Measurements from ENCODE around the gene NHLRC2. TPM values are rescaled to one million over a fixed set of nuclear protein-coding genes. Genes with fewer than 3 reads are reported as not detected.

Gene NHLRC2
- total RNA-seq, 6 experiments from 2014 or later = 24.0 to 27.4 (median 25.9) TPM

DNA sequence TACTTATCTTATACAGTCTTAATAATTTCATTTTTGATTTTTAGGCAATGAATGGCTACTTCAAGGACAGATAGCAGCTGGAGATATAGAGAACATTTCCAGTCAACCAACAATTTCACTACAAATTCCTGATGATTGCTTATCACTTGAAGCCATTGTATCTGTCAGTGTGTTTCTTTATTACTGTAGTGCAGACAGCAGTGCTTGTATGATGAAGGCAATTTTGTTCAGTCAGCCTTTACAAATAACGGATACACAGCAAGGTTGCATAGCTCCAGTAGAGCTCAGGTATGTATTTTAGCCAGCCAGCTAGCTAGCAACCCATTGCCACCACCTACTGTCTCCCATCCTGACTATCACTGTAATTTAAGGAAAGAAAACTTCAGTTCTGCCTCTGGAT is 53.8 kb downstream of the NHLRC2 start:
- H3K27me3 Mint-ChIP-seq (ENCODE audit: insufficient read depth) = peaks cover 3% of the 10 kb centered on the region
- TF ChIP-seq, protein P1, sequence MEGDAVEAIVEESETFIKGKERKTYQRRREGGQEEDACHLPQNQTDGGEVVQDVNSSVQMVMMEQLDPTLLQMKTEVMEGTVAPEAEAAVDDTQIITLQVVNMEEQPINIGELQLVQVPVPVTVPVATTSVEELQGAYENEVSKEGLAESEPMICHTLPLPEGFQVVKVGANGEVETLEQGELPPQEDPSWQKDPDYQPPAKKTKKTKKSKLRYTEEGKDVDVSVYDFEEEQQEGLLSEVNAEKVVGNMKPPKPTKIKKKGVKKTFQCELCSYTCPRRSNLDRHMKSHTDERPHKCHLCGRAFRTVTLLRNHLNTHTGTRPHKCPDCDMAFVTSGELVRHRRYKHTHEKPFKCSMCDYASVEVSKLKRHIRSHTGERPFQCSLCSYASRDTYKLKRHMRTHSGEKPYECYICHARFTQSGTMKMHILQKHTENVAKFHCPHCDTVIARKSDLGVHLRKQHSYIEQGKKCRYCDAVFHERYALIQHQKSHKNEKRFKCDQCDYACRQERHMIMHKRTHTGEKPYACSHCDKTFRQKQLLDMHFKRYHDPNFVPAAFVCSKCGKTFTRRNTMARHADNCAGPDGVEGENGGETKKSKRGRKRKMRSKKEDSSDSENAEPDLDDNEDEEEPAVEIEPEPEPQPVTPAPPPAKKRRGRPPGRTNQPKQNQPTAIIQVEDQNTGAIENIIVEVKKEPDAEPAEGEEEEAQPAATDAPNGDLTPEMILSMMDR (IDR thresholded peaks at IDR 0.05) = no peak
- H3K36me3 Mint-ChIP-seq (ENCODE audit: low read depth) = peaks cover 22% of the 10 kb centered on the region
- no peak overlapping the region for H3K4me3 Mint-ChIP-seq
- no peak overlapping the region for H3K27ac Mint-ChIP-seq
- no peaks in the 10 kb centered on the region for H3K9me3 Mint-ChIP-seq
- DNase-seq = no peak
- H3K4me1 Mint-ChIP-seq (ENCODE audit: low read depth) = no peaks in the 10 kb centered on the region

DNA sequence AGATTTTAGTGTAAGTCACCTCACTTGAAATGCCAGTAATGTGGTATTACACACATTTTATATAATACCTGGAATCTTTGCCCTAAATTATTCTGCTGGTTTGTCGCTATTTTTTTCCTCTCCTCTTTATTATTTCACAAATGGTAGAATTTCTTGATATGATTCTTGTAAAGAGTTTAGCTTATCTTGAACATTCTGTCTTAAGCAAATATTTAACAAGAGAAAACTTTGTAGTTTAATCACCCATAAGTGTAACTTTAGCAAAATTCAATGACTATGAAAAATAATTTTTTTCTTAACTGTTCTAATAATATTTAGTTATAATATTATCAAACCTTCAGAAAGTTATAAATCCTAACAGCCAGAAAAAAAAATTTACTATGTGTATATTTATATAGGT is 56.7 kb downstream of the NHLRC2 start:
- TF ChIP-seq, protein P1 (IDR thresholded peaks at IDR 0.05) = no peak
- Mint-ChIP-seq H3K36me3 (ENCODE audit: low read depth) (no peaks in the 10 kb centered on the region), H3K4me1 (ENCODE audit: low read depth) (no peaks in the 10 kb centered on the region; the same call in 1 of the 2 replicates), H3K27ac (no peak overlapping the region), H3K27me3 (ENCODE audit: insufficient read depth) (no peaks in the 10 kb centered on the region), H3K4me3 (no peak overlapping the region), H3K9me3 (no peaks in the 10 kb centered on the region)
- DNase-seq = no peak

DNA sequence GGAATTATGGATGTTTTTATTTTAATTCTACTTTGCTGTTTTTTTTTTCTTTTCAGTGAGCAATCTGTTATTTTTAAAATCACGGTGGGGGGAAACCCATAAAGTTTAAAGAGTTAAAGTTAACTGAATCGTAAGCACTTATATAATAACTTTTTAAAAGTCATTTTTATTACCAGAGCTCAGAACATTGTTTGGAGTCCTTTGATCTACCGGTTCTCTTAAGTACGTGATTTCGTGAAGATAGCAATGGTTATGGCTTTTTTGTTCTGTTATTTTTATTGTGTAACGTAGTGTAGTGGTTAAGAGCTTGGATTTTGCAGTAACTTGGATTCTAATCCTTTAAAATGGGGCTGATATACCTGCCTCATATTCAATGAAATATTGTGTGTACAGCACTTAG is 57.4 kb downstream of the NHLRC2 start:
- DNase-seq = no peak
- H3K27ac Mint-ChIP-seq = no peak overlapping the region

DNA sequence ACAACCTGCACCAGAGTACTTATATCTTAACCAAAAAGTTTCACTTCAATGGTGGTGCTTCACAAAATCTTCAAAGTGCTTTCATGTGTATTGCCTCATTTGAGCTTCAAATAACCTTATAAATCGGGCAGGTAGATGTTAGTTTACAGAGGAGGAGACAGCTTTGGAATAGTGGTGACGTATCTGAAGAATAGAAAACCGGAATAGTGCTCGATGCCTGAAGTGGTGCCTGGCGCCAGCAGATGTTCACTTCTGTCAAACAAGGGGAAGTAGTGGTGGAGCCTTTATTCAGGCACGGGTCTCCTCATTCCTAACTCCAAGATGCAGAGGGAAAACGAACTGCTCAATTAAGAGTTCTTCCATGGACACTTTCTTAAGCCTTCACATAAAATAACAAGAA is 58.1 kb downstream of the NHLRC2 start:
- H3K27me3 Mint-ChIP-seq (ENCODE audit: insufficient read depth) = no peaks in the 10 kb centered on the region; the same call in 1 of the 2 replicates
- no peaks in the 10 kb centered on the region for H3K9me3 Mint-ChIP-seq
- TF ChIP-seq, protein P1 (IDR thresholded peaks at IDR 0.05) = no peak
- no peak for DNase-seq
- peaks cover 3% of the 10 kb centered on the region for H3K36me3 Mint-ChIP-seq (ENCODE audit: low read depth)
- H3K4me3 Mint-ChIP-seq = no peak overlapping the region
- H3K4me1 Mint-ChIP-seq (ENCODE audit: low read depth) = no peaks in the 10 kb centered on the region; the same call in 1 of the 2 replicates
- no peak overlapping the region for H3K27ac Mint-ChIP-seq

More for the DNA sequence above, 57.4 kb downstream of the NHLRC2 start:
- Mint-ChIP-seq H3K36me3 (ENCODE audit: low read depth) (no peaks in the 10 kb centered on the region), H3K27me3 (ENCODE audit: insufficient read depth) (no peaks in the 10 kb centered on the region; the same call in 1 of the 2 replicates), H3K4me1 (ENCODE audit: low read depth) (no peaks in the 10 kb centered on the region; the same call in 1 of the 2 replicates), H3K9me3 (no peaks in the 10 kb centered on the region), H3K4me3 (no peak overlapping the region)
- TF ChIP-seq, protein P1 (IDR thresholded peaks at IDR 0.05) = no peak

DNA sequence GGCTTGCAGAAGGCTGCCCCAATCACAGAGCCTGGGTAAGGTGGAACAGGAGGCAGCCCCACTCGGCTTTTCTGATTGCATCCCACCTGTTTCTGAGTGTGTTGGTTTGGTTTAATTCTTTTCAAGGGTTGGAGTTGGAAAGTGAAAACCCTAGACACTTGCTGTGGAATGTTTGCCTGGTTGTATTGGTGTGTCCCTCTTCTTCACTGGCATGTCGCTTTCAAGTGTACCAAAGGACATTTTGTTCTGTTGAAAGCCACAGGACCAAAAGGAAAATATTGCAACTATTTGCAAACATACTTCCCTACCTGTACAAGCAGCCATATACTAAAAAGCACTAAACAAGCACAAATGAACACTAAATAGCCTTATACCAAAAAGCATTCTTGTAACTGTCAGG is 60.5 kb downstream of the NHLRC2 start:
- Mint-ChIP-seq H3K4me3 (no peak overlapping the region), H3K9me3 (no peaks in the 10 kb centered on the region), H3K27ac (no peak overlapping the region), H3K4me1 (ENCODE audit: low read depth) (no peaks in the 10 kb centered on the region; the same call in 1 of the 2 replicates), H3K27me3 (ENCODE audit: insufficient read depth) (no peaks in the 10 kb centered on the region; the same call in 1 of the 2 replicates), H3K36me3 (ENCODE audit: low read depth) (peaks cover 8% of the 10 kb centered on the region)
- TF ChIP-seq, protein P1 (IDR thresholded peaks at IDR 0.05) = no peak
- no peak for DNase-seq

DNA sequence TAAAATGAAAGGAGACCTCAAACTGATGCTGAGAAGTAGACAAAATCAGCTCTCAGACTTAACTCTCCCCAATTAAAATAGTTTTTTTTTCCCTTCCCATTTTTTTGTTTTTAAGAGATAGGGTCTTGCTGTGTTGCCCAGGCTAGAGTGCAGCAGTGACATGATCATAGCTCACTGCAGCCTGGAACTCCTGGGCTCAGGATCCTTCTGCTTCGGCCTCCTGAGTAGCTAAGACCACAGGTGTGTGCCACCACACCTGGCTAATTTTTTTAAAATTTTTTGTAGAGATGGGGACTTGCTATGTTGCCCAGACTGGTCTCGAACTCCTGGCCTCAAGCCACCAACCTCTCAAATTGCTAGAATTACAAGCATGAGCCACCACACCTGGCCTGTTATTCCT is 61.1 kb downstream of the NHLRC2 start:
- no peaks in the 10 kb centered on the region; the same call in 1 of the 2 replicates for H3K4me1 Mint-ChIP-seq (ENCODE audit: low read depth)
- H3K36me3 Mint-ChIP-seq (ENCODE audit: low read depth) = peaks cover 8% of the 10 kb centered on the region
- no peak for DNase-seq
- H3K9me3 Mint-ChIP-seq = no peaks in the 10 kb centered on the region
- TF ChIP-seq, protein P1 (IDR thresholded peaks at IDR 0.05) = no peak
- H3K27me3 Mint-ChIP-seq (ENCODE audit: insufficient read depth) = no peaks in the 10 kb centered on the region; the same call in 1 of the 2 replicates
- no peak overlapping the region for H3K27ac Mint-ChIP-seq
- H3K4me3 Mint-ChIP-seq = no peak overlapping the region
